OCI-LY1 (cell line): ENCODE measurements around the gene TBX1.

Experiments used
- H2AFZ ChIP-seq: fragments of 200-600 bp; sonication (generic), shearing (Covaris generic); 2 replicates; pipeline ENCODE4 v1.6.0; 2014; ENCODE audit warnings: antibody characterized with exemption, mild to moderate bottlenecking, low read length
- H3F3A ChIP-seq: fragments of 200-600 bp; sonication (generic), shearing (Covaris generic); 2 replicates; pipeline ENCODE4 v1.6.0; 2014; ENCODE audit warnings: mild to moderate bottlenecking, antibody characterized with exemption, low read length, moderate library complexity; ENCODE audit not compliant: insufficient read depth
- H3K27ac ChIP-seq: fragments of 200-600 bp; sonication (generic); 2 replicates; pipeline ENCODE4 v1.5.1; 2014; ENCODE audit warnings: low read length, mixed run types, mild to moderate bottlenecking, low read depth; ENCODE audit not compliant: poor library complexity, severe bottlenecking
- H3K27me3 ChIP-seq: fragments of 200-600 bp; sonication (generic); 2 replicates; pipeline ENCODE4 v1.6.0; 2014; ENCODE audit warnings: antibody characterized with exemption, mild to moderate bottlenecking, low read length, moderate library complexity; ENCODE audit not compliant: insufficient read depth
- H3K36me3 ChIP-seq: fragments of 200-600 bp; sonication (generic); 2 replicates; pipeline ENCODE4 v1.6.1; 2014; ENCODE audit warnings: mild to moderate bottlenecking, antibody characterized with exemption, low read length, moderate library complexity, mixed read lengths; ENCODE audit not compliant: insufficient read depth
- H3K4me1 ChIP-seq: fragments of 200-600 bp; sonication (generic); 2 replicates; pipeline ENCODE4 v1.5.1; 2014; ENCODE audit warnings: mild to moderate bottlenecking, low read length, moderate library complexity; ENCODE audit not compliant: insufficient read depth, severe bottlenecking
- H3K4me2 ChIP-seq: fragments of 200-600 bp; sonication (generic), shearing (Covaris generic); 2 replicates; pipeline ENCODE4 v1.6.1; 2014; ENCODE audit warnings: low read length
- H3K4me3 ChIP-seq: fragments of 200-600 bp; sonication (generic); 2 replicates; pipeline ENCODE4 v1.5.1; 2014; ENCODE audit warnings: low read length, low read depth, mild to moderate bottlenecking, mixed read lengths; ENCODE audit not compliant: poor library complexity, severe bottlenecking
- H3K79me2 ChIP-seq: fragments of 200-600 bp; shearing (Covaris generic); 2 replicates; pipeline ENCODE4 v1.6.1; 2016; ENCODE audit warnings: mixed run types, low read length, mixed read lengths; ENCODE audit not compliant: insufficient read depth
- H3K9ac ChIP-seq: fragments of 200-600 bp; sonication (generic), shearing (Covaris generic); 2 replicates; pipeline ENCODE4 v1.6.1; 2014; ENCODE audit warnings: mild to moderate bottlenecking, low read length, mixed read lengths
- H3K9me2 ChIP-seq: fragments of 200-600 bp; sonication (generic), shearing (Covaris generic); 2 replicates; pipeline ENCODE4 v1.6.1; 2014; ENCODE audit warnings: low read depth, mild to moderate bottlenecking, low read length, mixed read lengths
- H3K9me3 ChIP-seq: fragments of 200-600 bp; shearing (Covaris generic); 2 replicates; pipeline ENCODE4 v1.6.1; 2014; ENCODE audit warnings: low read length, mixed read lengths
- H4K20me1 ChIP-seq: fragments of 200-600 bp; sonication (generic), shearing (Covaris generic); 2 replicates; pipeline ENCODE4 v1.6.0; 2016; ENCODE audit warnings: mild to moderate bottlenecking, low read length; ENCODE audit not compliant: insufficient read depth
- EZH2 ChIP-seq: fragments of 200-600 bp; sonication (generic), shearing (Covaris generic); IDR thresholded peaks from 2 replicates; pipeline ENCODE4 v1.8.0; 2017; ENCODE audit warnings: borderline replicate concordance, mixed run types, mild to moderate bottlenecking, antibody characterized with exemption, low read length, moderate library complexity, mixed read lengths
- TF ChIP-seq, protein P1 (sequence below): fragments of 200-600 bp; sonication (generic), shearing (Covaris generic); IDR thresholded peaks from 2 replicates; pipeline ENCODE4 v1.5.1; 2017; ENCODE audit warnings: mild to moderate bottlenecking, antibody characterized with exemption, low read length, moderate library complexity, mixed read lengths

TBX1 gene

GRCh38 chr22:19734163-19734562 is 26.4 kb upstream of the TBX1 start:
- Histone ChIP-seq H3K36me3 (no peaks in the 10 kb centered on the region), H4K20me1 (no peaks in the 10 kb centered on the region), H3K9ac (no peak overlapping the region), H3K4me1 (no peaks in the 10 kb centered on the region), H3K4me3 (no peak overlapping the region), H3K9me2 (no peaks in the 10 kb centered on the region), H3K79me2 (no peaks in the 10 kb centered on the region), H3F3A (no peaks in the 10 kb centered on the region), H3K27ac (no peak overlapping the region), H3K27me3 (no peaks in the 10 kb centered on the region; the same call in 1 of the 2 replicates), H2AFZ (no peak overlapping the region), H3K4me2 (no peak overlapping the region), H3K9me3 (no peaks in the 10 kb centered on the region)
- no peak for TF ChIP-seq EZH2

DNA sequence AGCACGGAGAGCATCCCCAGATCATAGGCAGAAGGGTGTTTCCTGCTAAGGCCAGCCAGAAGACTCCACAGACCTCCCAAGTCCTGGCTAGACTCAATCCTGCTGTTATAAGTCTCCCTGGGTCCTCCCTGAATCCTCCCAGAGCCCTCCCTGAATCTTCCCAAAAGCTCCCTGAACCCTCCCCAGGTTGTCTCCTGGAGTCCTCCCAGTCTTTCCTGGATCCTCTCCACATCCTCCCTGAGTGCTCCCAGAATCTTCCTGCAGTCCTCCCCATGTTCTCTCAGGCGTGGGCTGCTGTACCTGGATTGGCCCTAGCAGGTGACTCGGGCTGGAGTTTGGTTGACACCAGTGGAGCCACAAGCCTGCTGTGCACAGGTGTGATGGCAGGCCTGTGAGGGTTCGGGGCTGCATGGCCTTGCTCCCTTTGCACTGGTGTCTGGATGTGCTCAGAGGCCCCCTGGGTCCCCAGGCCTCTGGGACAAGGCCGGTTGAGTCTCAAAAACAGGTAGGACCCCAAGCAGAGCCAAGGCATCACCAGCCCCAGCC is 25.7 kb upstream of the TBX1 start:
- Histone ChIP-seq H3K4me3 (no peak overlapping the region), H3K4me2 (no peak overlapping the region), H3K9me3 (no peaks in the 10 kb centered on the region), H3K79me2 (no peaks in the 10 kb centered on the region), H3K4me1 (no peaks in the 10 kb centered on the region), H2AFZ (no peak overlapping the region), H3K27me3 (no peaks in the 10 kb centered on the region; the same call in 1 of the 2 replicates), H3F3A (no peaks in the 10 kb centered on the region), H3K9me2 (no peaks in the 10 kb centered on the region), H4K20me1 (no peaks in the 10 kb centered on the region), H3K9ac (no peak overlapping the region), H3K27ac (no peak overlapping the region), H3K36me3 (no peaks in the 10 kb centered on the region)
- TF ChIP-seq, protein P1, sequence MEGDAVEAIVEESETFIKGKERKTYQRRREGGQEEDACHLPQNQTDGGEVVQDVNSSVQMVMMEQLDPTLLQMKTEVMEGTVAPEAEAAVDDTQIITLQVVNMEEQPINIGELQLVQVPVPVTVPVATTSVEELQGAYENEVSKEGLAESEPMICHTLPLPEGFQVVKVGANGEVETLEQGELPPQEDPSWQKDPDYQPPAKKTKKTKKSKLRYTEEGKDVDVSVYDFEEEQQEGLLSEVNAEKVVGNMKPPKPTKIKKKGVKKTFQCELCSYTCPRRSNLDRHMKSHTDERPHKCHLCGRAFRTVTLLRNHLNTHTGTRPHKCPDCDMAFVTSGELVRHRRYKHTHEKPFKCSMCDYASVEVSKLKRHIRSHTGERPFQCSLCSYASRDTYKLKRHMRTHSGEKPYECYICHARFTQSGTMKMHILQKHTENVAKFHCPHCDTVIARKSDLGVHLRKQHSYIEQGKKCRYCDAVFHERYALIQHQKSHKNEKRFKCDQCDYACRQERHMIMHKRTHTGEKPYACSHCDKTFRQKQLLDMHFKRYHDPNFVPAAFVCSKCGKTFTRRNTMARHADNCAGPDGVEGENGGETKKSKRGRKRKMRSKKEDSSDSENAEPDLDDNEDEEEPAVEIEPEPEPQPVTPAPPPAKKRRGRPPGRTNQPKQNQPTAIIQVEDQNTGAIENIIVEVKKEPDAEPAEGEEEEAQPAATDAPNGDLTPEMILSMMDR, result no peak
- no peak for TF ChIP-seq EZH2

- H3K4me2 ChIP-seq, result no peak overlapping the region
- H3K4me3 ChIP-seq, result no peak overlapping the region
- TF ChIP-seq, protein P1, result no peak
- H3K9ac ChIP-seq, result no peak overlapping the region
- H3K27ac ChIP-seq, result no peak overlapping the region
- no peaks in the 10 kb centered on the region for H3K79me2 ChIP-seq
- no peaks in the 10 kb centered on the region for H3F3A ChIP-seq
- no peaks in the 10 kb centered on the region for H3K36me3 ChIP-seq
- H3K4me1 ChIP-seq, result no peaks in the 10 kb centered on the region
- H3K9me2 ChIP-seq, result no peaks in the 10 kb centered on the region
- H3K9me3 ChIP-seq, result no peaks in the 10 kb centered on the region
- H3K27me3 ChIP-seq, result peaks cover 3% of the 10 kb centered on the region; the same call in 1 of the 2 replicates
- H4K20me1 ChIP-seq, result no peaks in the 10 kb centered on the region
- H2AFZ ChIP-seq, result no peak overlapping the region
Measured at GRCh38 chr22:19735665-19736510, 24.7 kb upstream of the TBX1 start.
